AG10803 (cell line): ENCODE results near the gene ASIC3.

Source experiments
- DNase-seq: peaks from one replicate; pipeline ENCODE4 v3.0.0; 2010; ENCODE audit warnings: low read depth
- H3K4me3 ChIP-seq: 2 replicates; pipeline ENCODE4 v1.5.1; 2011; ENCODE audit warnings: mild to moderate bottlenecking, low read length, control low read depth
- CTCF ChIP-seq: conservative IDR thresholded peaks from 2 replicates; pipeline ENCODE4 v1.5.1; 2011; ENCODE audit warnings: mild to moderate bottlenecking, low read length, control low read depth, inconsistent platforms

Gene ASIC3

DNA sequence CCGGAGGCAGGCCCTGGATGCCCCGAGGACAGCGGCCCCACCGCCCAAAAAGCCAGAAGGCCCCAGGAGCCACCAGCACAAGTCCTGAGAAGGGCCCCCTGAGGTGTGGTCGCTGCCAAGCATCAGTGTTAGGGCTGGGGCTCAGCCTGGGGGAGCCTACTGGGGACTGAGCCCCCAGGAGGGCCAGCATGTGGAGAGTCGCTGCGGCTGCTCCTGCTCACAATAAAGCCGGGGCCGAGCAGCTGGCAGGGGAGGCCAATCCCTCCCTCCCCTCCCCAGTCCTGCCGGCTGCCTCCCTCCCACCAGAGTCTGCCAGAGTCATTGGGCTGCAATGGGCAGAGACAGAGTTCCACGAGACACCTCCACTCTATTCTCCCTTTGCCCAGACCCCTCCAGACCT, 3.1 kb upstream of the ASIC3 start:
- no peak for TF ChIP-seq CTCF
- no peak overlapping the region for H3K4me3 ChIP-seq
- no peak for DNase-seq

- no peak for DNase-seq
- H3K4me3 ChIP-seq = no peak overlapping the region
- no peak for TF ChIP-seq CTCF
Measured at GRCh38 chr7:151045967-151046366, 2.4 kb upstream of the ASIC3 start.

GRCh38 chr7:151046603-151047573, 1.4 kb upstream of the ASIC3 start:
- no peak overlapping the region for H3K4me3 ChIP-seq
- no peak for TF ChIP-seq CTCF
- DNase-seq = peak; percentile 60

DNA sequence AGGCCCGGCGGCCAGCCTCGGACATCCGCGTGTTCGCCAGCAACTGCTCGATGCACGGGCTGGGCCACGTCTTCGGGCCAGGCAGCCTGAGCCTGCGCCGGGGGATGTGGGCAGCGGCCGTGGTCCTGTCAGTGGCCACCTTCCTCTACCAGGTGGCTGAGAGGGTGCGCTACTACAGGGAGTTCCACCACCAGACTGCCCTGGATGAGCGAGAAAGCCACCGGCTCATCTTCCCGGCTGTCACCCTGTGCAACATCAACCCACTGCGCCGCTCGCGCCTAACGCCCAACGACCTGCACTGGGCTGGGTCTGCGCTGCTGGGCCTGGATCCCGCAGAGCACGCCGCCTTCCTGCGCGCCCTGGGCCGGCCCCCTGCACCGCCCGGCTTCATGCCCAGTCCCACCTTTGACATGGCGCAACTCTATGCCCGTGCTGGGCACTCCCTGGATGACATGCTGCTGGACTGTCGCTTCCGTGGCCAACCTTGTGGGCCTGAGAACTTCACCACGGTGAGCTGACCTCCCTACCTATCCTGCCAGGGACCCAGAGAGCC, 656 bp downstream of the ASIC3 start:
- H3K4me3 ChIP-seq = no peak overlapping the region
- DNase-seq = no peak
- TF ChIP-seq CTCF = no peak

- H3K4me3 ChIP-seq = no peak overlapping the region
- no peak for TF ChIP-seq CTCF
- DNase-seq = peak; percentile 66
Measured at GRCh38 chr7:151051108-151051507, 2.8 kb downstream of the ASIC3 start.

- no peak for DNase-seq
- no peak overlapping the region for H3K4me3 ChIP-seq
- TF ChIP-seq CTCF = no peak
Measured at GRCh38 chr7:151053096-151053495, 4.8 kb downstream of the ASIC3 start.

- DNase-seq = no peak
- no peak overlapping the region for H3K4me3 ChIP-seq
- no peak for TF ChIP-seq CTCF
Measured at GRCh38 chr7:151053751-151054150, 5.4 kb downstream of the ASIC3 start.
